Stimulated activated CD8-positive, alpha-beta memory T cell treated with anti-CD3 and anti-CD28 coated beads, Interleukin-12 subunit alpha, Interleukin-12 subunit beta, amount 100 ng/mL, for 1 hour (primary cell): ENCODE data around the gene LEKR1.
"Not testable (repeated sequence)": the region's sequence is repeated elsewhere in the genome, so short reads cannot be mapped to it uniquely, and the experiment has no call there.

Source experiments
- DNase-seq: peaks from one replicate; pipeline ENCODE4 v3.0.0-alpha.2; 2020; ENCODE audit warnings: low read depth

The LEKR1 gene

DNA sequence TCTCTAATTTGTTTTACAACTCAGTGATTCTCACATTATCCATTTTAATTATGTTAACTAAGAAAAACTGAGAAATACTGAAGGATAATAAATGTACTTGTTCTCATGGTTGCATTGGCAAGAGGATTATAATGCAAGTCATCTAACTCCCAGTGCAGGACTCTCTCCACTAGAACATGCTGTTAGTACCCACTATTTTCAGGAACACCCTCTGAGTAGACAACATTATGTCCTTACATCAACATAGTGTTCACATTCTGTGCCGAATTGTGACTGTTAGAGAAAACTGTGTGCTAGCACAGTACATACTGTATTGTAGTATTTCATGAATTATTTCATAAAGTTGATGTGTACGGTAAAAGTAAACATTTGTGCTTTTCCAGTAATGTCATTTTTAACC, 80.1 kb downstream of the LEKR1 start:
- DNase-seq: no peak

DNA sequence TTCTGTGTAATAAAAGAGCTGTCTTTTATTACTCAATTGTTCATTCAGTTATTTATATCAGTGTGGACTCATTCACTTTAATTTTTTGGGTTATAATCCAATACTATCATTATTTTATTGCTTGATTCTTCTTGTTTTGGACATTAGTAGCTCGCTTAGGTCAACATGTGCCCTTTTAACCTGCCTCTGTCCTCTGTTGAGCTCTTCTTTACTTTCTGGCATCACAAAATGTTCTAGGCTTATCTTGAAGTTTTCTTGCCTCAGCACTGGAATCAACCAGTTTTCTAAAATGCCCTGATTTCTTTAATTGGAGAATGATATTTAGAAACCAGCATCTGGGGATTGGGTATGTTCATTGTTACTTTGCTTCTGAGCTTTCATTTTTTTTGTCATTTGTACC, 82.2 kb downstream of the LEKR1 start:
- no peak for DNase-seq

DNA sequence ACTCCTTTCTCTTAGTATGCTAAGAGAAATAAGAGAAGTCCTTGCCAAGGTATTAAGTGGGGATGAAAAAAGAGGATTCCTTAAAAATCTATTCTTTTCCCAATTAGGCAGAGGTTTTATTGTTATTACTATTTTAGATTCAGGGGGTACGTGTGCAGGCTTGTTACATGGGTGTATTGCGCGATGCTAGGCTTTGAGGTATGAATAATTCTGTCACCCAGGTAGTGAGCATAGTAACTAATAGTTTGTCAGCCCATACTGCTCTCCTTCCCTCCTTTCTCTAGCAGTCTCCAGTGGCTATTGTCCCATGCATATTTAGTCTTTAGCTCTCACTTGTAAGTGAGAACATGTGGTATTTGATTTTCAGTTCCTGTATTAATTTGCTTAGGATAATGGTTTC, 83.9 kb downstream of the LEKR1 start:
- DNase-seq: no peak

DNA sequence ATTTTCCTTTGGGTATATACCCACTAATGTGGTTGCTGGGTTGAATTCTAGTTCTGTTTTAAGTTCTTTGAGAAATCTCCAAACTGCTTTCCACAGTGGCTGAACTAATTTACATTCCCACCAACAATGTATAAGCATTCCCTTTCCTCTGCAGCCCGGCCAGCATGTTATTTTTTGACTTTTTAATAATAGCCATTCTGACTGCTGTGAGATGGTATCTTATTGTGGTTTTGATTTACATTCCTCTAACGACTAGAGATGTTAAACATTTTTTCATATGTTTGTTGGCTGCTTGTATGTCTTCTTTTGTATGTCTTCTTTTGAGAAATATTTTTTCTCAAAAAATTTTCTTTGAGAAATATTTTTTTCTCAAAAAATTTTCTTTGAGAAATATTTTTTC, 84.7 kb downstream of the LEKR1 start:
- DNase-seq: not testable (repeated sequence)

DNA sequence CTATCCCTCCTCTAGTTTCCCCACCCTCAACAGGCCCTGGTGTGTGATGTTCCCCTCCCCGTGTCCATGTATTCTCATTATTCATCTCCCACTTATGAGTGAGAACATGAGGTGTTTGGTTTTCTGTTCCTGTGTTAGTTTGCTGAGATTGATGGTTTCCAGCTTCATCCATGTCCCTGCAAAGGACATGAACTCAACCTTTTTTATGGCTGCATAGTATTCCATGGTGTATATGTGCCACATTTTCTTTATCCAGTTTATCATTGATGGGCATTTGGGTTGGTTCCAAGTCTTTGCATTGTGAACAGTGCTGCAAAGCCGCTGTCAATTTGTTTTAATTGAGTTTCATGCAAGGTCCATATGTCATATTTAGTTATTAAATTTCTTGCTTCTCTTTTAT, 88.1 kb downstream of the LEKR1 start:
- not testable (repeated sequence) for DNase-seq

DNA sequence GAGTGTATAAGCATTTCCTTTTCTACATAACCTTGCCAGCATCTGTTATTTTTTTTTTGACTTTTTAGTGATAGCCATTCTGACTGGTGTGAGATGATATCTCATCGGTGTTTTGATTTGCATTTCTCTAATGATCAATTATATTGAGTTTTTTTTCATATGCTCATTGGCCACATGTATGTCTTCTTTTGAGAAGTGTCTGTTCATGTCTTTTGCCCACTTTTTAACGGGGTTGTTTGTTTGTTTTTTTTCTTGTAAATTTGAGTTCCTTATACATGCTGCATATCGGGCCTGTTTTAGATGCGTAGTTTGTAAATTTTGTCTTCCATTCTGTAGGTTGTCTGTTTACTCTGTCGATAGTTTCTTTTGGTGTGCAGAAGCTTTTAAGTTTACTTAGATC, 89.2 kb downstream of the LEKR1 start:
- DNase-seq: no peak

DNA sequence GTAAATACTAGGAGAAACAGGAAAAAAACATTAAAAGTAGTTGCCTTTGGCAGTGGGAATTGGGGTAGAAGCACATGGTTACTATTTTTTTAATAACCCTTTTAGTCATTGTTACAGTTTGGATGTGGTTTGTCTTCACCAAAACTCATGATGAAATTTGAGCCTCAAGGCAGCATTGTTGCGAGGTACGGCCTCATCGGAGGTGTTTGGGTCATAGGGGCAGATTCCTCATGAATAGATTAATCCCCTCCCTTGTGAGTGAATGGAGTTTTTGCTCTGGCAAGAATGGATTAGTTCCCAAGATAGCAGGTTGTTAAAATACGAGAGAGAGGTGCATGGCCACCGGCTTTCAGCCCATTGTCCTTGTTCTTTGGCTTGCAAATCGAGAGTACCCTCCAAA, 92.6 kb downstream of the LEKR1 start:
- no peak for DNase-seq

DNA sequence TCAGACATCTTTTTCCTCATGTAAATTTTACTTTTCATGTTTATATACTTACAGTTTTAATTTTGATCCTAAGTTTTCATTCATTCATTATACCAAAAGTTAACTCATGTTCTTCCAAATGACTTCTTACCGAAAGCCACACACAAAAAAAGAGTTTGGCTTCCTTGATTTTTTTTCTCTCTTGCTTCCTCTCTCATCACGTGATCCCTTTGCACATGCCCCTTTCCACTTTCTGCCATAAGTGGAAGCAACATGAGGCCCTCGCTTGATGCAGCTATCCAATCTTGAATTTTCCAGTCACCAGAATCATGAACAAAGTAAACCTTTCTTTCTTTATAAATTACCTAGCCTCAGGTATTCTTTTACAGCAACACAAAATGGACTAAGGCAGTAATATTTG, 93.7 kb downstream of the LEKR1 start:
- DNase-seq: no peak

DNA sequence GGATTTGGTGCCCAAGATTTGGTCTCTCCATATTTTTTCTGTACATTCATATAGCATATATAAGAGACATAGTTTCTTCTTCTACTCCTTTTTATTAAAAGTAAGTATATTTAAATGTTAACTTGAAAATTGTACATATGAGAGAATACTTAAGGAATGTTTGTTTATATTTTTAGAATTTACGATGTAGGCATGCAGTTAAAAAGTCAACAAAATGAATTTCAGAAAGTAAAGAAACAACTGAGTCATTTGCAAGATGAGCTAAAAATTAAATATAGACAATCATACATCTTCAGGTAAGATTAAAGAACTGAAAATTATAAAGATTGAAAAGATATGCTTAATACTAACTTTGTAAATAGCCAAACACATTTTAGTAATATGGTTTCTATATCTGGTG, 94.2 kb downstream of the LEKR1 start:
- no peak for DNase-seq

DNA sequence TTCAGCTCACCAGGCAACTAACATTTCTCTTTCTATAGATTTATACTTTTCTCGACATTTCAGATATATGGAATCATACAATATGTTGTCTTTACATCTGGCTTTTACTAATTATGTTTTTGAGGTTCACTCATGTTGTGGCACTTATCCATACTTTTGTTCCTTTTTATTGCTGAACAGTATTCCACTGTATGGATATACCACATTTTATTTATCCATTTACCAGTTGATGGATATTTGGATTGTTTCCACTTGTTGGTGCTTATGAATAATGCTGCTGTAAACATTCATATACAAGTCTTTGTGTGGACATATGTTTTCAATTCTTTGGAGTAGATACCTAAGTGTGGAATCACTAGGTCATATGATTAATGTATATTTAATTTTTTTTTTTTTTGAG, 97.2 kb downstream of the LEKR1 start:
- no peak for DNase-seq

DNA sequence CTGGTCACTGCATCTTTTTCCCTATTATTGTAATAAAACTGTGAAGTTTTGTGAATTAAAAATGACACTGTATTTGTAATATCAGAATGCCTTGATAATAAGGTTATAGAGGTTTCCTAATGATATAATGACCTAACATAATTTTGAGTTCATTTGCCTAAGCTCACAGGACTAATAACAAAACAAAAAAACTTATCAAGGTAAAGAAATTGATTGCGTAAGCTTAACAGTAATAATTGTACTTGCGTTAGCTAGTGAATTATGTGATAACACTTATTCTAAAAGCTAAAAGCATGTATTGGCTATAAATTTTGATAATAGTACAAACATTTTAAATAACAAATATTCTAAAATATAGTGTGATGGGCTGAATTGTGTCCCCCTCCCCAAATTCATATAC, 112.6 kb downstream of the LEKR1 start:
- DNase-seq: no peak

DNA sequence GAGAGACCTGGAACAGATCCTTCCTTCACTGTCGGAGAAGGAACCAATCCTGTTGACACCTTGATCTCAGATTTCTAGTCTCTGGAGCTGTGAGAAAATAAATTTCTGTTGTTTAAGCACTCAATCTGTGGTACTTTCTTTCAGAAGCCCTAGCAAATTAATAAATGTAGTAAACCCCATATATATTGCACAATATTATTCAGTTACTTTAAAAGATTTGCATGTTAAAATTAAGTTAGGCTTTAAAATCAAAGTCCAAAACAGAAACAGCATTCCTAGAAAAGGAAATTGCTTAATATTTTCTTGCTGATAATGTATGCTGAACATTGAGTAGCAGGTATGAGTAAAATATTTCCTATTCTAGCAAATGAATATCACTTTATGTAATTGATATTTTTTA, 113.2 kb downstream of the LEKR1 start:
- no peak for DNase-seq

DNA sequence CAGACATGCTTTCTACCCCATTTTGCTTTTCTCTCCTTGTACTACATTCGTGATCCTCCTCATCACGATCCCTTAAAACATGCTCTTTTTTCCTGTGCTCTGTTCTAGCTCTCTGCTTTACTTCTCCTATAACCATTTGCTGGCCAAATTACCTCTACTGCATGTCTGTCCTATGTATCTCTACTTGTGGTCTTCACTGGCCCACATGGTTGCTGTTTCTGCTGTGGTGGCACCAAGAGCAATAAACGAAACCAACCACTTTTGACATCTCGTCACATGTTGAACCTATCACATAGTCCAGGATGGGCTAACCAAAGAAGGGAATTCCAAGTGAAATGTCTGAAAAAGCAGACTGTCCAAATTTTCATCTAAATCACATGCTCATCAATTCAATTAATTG, 115.2 kb downstream of the LEKR1 start:
- DNase-seq: no peak

DNA sequence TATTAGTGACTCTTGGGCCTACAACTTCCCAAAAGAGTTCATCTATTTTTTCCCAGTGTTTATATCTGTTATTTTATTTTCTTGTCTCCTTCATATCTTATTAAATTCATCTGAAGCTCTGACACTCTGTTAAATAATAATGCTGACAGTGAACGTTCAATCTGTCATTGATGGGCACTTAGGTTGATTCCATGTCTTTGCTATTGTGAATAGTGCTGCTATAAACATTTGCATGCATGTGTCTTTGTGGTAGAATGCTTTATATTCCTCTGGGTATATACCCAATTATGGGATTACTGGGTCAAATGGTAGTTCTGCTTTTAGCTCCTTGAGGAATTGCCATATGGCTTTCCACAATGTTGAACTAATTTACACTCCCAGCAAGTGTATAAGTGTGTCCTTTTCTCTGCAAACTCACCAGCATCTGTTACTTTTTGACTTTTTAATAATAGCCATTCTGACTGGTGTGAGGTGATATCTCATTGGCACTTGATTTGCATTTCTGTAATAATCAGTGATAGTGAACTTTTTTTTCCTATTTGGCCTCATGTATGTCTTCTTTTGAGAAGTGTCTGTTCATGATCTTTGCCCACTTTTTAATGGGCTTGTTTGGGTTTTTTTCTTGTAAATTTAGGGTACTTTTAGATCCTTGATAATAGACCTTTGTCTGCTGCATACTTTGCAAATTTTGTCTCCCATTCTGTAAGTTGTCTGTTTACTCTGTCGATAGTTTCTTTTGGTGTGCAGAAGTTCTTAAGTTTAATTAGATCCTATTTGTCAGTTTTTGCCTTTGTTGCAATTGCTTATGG, 122.5 kb downstream of the LEKR1 start:
- DNase-seq: no peak

DNA sequence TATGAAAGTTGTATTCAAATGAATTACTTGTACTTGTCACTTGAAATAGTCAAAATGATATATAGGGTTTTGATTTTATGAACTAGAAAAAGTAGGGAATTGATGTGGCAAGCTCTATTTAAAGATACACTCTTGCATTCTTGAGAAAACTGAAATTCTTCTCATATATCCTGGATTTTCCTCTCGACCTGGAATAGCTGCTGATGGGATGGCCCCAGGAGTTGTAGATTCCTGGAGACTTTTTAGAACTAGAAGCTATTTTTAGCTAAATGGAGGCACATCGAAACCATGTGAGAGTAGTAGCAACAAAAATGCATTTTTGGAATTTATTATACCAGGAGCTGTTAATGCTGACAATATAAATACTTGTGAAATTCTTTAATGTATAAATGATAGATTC, 125.9 kb downstream of the LEKR1 start:
- no peak for DNase-seq

DNA sequence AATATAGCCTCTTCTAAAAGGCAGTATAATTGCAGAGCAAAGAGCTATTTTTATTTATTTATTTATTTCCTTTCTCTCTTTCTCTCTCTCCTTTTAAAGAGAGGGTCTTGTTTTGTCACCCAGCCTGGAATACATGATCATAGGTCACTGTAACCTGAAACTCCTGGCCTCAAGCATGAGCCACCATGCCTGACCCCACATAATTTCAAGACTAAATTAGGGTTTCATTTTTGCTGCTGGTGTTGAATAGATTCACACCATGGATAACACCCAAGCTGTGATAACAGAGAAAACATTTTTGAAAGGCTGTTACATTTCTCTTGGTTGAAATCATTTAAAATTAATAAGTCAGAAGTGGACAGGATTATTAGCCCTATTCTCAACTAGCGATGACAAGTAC, 131.6 kb downstream of the LEKR1 start:
- DNase-seq: no peak

DNA sequence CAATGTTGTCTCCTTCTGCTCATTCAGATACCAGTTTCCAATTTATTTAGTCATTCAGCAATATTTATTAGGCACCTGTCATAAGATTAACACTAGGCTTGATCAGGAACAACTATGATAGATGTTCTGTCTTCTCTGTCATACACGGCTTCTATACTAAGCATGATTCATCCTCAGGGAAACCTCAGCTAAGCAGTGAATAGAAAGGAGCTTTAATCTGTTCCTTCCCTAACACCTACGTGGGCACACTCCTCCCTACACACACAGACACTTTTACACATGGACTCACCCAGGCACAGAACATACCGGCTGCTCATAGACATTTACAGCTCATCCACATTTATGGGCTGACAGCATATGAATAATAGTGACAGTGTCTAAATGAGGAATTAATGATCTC, 136.9 kb downstream of the LEKR1 start:
- DNase-seq: no peak

DNA sequence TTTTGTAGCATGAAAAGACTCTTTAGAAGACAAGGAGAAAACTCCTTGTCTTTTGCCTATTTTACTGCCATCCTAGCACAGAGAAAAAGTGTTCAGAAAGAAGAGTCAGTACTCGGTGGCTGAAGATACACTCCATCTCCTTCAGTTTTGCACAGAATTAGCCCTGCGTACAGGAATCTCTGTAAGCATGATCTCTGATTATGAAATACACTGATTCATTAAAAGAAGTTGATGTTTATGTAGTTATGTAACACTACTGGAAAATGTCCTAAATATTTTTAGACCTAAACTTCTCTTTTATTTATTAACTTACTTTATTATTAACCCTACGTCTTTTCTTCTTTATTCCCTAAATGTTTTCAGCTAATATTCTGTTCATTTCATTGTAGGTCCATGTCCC, 138.4 kb downstream of the LEKR1 start:
- DNase-seq: no peak

DNA sequence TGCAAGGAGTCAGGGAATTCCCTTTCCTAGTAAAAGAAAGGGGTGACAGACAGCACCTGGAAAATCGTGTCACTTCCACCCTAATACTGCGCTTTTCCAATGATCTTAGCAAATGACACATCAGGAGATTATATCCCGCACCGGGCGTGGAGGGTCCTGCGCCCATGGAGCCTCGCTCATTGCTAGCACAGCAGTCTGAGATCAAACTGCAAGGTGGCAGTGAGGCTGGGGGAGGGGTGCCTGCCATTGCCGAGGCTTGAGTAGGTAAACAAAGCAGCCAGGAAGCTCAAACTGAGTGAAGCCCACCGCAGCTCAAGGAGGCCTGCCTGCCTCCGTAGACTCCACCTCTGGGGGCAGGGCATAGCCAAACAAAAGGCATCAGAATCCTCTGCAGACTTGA, 140.2 kb downstream of the LEKR1 start:
- not testable (repeated sequence) for DNase-seq

DNA sequence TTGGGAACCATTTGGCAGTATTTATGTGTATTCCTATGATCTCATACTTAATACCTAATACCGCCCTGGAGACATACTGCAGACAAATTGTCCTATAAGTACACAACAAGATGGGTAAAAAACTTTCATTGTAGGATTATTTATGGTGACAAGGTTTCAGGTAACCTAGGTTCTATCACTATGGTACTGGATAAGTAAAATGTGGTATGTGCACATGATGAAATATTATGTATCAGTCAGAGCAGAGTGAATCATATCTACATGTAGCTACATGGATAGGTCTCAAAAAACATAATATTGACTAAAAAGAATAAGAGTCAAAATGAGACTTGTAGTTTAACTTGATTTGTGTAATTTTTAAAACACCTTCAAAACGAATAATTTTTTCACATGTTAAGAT, 147.8 kb downstream of the LEKR1 start:
- no peak for DNase-seq

DNA sequence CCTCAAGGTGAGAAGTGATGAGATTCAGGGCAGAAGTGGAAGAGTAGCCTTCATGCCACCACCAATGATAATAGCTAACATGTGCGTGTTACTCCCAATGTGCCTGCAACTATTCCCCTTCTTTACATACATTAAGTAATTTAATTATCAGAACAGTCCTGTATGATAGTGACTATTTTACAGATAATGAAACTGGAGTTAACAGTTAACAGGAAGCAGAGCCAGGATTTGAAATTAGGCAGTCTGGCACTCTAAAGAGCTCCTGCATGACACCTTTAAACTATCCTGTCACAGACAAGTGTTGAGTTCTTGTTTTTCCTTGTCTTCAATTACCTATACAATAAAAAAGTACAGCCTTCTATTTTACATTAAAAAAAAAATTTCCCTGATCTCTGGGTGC, 148.8 kb downstream of the LEKR1 start:
- DNase-seq: no peak

DNA sequence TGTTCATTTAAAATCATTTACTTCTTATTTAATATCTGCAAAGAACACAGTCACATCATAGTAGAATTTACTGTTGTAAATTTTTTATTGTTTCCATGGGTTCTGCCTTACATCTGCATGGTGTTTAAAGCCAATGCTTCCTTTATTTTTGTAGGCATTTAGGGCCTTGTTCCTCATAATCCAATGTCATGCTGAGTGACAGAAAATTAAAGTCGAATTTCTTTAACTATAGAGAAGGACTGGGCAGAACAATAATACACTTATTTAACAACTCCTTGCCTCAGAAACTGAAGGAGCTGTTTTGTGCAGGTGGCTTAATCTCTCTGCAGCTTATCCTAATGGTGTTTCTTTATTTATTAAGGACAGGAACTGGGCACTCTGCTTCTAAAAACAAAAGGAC, 149.6 kb downstream of the LEKR1 start:
- no peak for DNase-seq

DNA sequence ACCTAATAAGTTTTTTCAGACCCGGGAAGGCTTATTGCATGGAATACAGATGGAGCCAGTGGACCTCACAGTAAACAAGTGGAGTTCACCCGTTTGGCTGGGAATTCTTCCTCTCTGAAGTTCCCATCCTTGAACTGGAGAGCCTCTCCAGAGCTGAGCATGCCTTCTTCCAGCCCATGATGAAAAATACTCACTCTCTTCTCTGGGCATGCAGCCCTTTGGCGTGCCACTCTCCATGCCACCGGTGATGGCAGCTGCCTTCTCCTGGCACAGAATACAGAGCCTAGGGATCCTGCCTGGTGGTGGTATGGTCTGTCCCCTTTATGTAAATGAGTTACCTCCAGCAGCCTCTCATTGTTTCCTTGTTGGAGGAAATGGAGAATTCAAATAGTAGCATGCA, 150.8 kb downstream of the LEKR1 start:
- no peak for DNase-seq

DNA sequence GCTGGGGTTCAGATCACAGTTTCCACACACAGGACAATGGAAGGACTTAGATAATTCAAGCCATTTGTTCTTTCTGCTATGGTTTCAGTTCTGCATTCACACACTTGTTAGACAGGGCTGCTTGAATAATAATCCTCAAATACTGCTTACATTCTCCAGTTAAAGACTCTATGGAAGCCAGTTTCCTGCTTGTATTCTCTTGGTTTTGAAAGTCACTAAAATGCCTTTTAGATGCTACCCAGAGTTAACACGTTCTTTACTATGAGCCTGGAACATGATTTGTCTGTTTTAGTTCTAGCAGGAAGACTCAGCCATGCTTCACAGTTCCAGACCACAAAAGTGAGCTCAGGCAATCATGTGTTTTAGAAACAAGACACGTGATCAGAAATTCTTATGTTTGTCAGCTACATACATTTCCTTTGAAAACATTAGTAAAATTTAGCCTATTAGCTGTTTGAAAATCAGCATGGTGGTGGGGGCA, 152.4 kb downstream of the LEKR1 start:
- no peak for DNase-seq
